ENCODE data around the gene MCM8. TPM values are rescaled to one million over a fixed set of nuclear protein-coding genes. Genes with fewer than 3 reads are reported as not detected.

Gene MCM8
- total RNA-seq, 4 donors from 2014 or later: 2.6 to 7.2 (median 5.9) TPM

DNA sequence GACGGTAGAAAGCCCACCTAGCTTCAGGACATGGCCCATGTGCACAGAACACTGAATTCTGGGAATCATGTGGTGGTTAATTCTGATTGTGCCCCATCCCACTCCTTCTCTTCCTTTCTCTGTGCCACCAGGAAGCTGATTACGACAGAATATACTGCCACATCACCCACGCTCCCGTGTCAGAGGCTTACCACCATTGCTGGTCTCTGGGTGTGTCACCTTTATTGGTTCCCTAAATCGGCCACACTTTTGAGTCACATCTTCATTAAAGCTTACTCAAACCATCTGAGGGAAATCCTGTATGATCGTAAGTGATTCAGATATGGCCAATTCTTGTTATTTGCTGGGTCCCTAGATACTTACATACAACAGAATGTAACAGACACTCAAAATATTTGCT is 3.2 kb upstream of the MCM8 start:
- intact Hi-C loops (cut with DNase I): no loop called here
- DNase-seq: no peak
- TF ChIP-seq, protein P1, sequence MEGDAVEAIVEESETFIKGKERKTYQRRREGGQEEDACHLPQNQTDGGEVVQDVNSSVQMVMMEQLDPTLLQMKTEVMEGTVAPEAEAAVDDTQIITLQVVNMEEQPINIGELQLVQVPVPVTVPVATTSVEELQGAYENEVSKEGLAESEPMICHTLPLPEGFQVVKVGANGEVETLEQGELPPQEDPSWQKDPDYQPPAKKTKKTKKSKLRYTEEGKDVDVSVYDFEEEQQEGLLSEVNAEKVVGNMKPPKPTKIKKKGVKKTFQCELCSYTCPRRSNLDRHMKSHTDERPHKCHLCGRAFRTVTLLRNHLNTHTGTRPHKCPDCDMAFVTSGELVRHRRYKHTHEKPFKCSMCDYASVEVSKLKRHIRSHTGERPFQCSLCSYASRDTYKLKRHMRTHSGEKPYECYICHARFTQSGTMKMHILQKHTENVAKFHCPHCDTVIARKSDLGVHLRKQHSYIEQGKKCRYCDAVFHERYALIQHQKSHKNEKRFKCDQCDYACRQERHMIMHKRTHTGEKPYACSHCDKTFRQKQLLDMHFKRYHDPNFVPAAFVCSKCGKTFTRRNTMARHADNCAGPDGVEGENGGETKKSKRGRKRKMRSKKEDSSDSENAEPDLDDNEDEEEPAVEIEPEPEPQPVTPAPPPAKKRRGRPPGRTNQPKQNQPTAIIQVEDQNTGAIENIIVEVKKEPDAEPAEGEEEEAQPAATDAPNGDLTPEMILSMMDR (IDR thresholded peaks at IDR 0.05): no peak
- TF ChIP-seq POLR2A (IDR thresholded peaks at IDR 0.05): no peak
- no peak overlapping the region for H3K4me3 ChIP-seq
- H3K27me3 ChIP-seq: no peaks in the 10 kb centered on the region
- H3K9me3 ChIP-seq: no peaks in the 10 kb centered on the region
- peaks cover 7 to 60% (median 7%) of the 10 kb centered on the region in 3 donors for H3K36me3 ChIP-seq
- peaks cover 7 to 43% (median 15%) of the 10 kb centered on the region in 3 donors for H3K4me1 ChIP-seq
- WGBS, 2 donors: 55 to 66% methylated on average over 6 of the region's 6 CpGs
- no peak overlapping the region for H3K27ac ChIP-seq

DNA sequence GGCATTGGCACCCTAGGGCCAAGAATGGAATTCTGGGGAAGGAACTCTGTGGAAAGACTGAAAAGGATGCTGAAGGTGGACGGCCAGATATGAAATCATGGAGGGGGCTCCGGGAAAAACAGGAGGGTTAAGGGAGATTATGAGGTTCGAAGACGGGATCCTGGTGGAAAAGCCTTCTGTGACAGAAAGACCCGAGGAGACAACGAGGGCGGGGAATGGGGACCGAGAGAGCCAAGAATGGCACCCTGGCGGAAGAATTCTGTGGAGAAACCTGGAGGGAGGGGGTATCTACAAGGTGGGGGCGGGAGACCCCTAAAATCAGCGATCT is 545 bp upstream of the MCM8 start:
- Histone ChIP-seq H3K9me3 (no peaks in the 10 kb centered on the region), H3K4me3 (peak overlapping the region; percentile 78 to 92 (median 90)), H3K27ac (peak overlapping the region; percentile 79 to 86 (median 80)), H3K36me3 (peaks cover 0 to 58% (median 5%) of the 10 kb centered on the region in 3 donors), H3K27me3 (no peaks in the 10 kb centered on the region), H3K4me1 (peaks cover 7 to 43% (median 15%) of the 10 kb centered on the region in 3 donors)
- DNase-seq: no peak
- 0% methylated on average over 10 to 11 of the region's 11 CpGs for WGBS, 2 donors
- TF ChIP-seq, protein P1 (IDR thresholded peaks at IDR 0.05): no peak
- no peak for TF ChIP-seq POLR2A (IDR thresholded peaks at IDR 0.05)
- intact Hi-C loops (cut with DNase I): no loop called here

DNA sequence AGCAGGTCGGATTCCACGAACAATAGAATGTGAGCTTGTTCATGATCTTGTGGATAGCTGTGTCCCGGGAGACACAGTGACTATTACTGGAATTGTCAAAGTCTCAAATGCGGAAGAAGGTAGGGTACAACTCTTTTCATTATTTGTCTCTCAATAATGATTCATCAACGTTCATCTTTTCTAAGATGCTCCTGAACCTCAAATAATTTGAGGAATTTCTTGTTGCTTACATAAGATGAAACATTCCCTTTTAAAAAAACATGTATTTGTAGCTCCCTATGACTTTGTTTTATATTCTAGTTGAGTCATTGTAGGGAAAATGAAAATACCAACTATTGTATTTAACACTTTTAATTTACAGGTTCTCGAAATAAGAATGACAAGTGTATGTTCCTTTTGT is 17.0 kb downstream of the MCM8 start:
- no peak for TF ChIP-seq POLR2A (IDR thresholded peaks at IDR 0.05)
- TF ChIP-seq, protein P1 (IDR thresholded peaks at IDR 0.05): no peak
- DNase-seq: no peak
- WGBS, 2 donors: 93 to 96% methylated on average over 6 of the region's 6 CpGs
- Histone ChIP-seq H3K4me1 (no peaks in the 10 kb centered on the region), H3K9me3 (no peaks in the 10 kb centered on the region), H3K36me3 (peaks cover 0 to 74% (median 0%) of the 10 kb centered on the region in 3 donors), H3K27me3 (no peaks in the 10 kb centered on the region), H3K27ac (no peak overlapping the region), H3K4me3 (no peak overlapping the region)
- intact Hi-C loops (cut with DNase I): no loop called here

DNA sequence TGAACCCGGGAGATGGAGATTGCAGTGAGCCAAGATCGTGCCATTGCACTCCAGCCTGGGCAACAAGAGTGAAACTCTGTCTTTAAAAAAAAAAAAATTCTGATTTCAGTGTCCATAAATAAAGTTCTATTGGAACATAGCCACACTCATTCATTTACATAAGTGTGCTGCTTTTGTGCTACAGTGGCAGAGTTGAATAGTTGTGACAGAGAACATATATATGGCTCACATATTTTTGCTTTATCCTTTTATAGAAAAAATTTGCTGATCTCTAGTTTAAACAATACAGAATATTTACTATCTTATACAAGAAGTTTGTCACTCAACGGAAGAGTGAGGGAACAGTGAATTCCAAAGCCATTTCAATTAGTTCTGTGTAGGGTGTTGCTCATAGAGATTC is 18.0 kb downstream of the MCM8 start:
- DNase-seq: no peak
- Histone ChIP-seq H3K27ac (no peak overlapping the region), H3K9me3 (no peaks in the 10 kb centered on the region), H3K4me1 (no peaks in the 10 kb centered on the region), H3K4me3 (no peak overlapping the region), H3K36me3 (peaks cover 0 to 72% (median 0%) of the 10 kb centered on the region in 3 donors), H3K27me3 (no peaks in the 10 kb centered on the region)
- TF ChIP-seq, protein P1 (IDR thresholded peaks at IDR 0.05): no peak
- no peak for TF ChIP-seq POLR2A (IDR thresholded peaks at IDR 0.05)
- intact Hi-C loops (cut with DNase I): no loop called here
- 89 to 92% methylated on average over 3 of the region's 3 CpGs for WGBS, 2 donors

DNA sequence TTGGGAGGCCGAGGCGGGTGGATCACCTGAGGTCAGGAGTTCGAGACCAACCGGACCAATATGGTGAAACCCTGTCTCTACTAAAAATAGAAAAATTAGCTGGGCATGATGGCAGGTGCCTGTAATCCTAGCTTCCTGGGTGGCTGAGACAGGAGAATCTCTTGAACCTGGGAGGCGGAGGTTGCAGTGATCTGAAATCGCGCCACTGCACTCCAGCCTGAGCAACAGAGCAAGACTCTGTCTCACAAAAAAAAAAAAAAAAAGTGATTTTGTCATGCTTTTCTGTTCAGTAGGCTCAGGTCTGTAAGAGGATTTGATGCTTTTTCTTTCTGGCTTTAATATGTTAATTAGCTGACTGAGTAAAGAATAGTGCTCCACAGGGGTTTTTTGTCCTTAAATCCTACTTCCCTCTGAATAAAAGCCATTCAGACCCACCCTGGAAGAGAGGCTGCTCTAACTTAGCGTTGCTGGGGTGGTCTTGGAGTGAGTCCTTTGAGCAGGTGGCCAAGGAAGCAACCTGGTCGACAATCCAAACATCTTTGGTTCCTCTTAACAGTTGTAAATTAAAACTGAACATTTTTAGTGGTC is 19.0 kb downstream of the MCM8 start:
- no peaks in the 10 kb centered on the region for H3K9me3 ChIP-seq
- H3K27ac ChIP-seq: no peak overlapping the region
- H3K36me3 ChIP-seq: peaks cover 0 to 72% (median 0%) of the 10 kb centered on the region in 3 donors
- intact Hi-C loops (cut with DNase I): no loop called here
- H3K4me1 ChIP-seq: no peaks in the 10 kb centered on the region
- H3K4me3 ChIP-seq: no peak overlapping the region
- no peaks in the 10 kb centered on the region for H3K27me3 ChIP-seq
- 81 to 82% methylated on average over 9 of the region's 9 CpGs for WGBS, 2 donors
- DNase-seq: no peak
- TF ChIP-seq POLR2A (IDR thresholded peaks at IDR 0.05): no peak
- TF ChIP-seq, protein P1 (IDR thresholded peaks at IDR 0.05): no peak

All from esophagus squamous epithelium (tissue), 5 donors.